HG03139 (cell line): ENCODE measurements around the gene PMM1.
"Not testable (repeated sequence)": the region's sequence is repeated elsewhere in the genome, so short reads cannot be mapped to it uniquely, and the experiment has no call there.

Experiments used
- ATAC-seq: cut with Tn5 transposase; IDR thresholded peaks from one replicate; pipeline ENCODE4 v1.9.1; 2021; ENCODE audit not compliant: unreplicated experiment

Gene PMM1

DNA sequence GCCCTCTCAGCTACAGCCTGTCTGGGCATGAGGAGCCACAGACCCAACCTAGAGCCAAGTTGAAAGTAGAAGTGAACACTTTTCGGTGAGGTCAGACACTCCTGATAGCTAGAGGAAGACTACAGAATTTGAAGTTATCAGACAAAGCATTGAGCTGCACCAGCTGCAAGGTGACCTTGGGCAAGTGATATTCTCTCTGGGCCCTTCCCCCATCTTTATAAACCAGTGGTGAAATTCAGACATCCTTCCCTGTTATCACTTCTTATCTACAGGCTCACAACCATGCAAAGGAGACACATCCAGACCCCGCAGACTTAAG lies 8.0 kb upstream of the PMM1 start:
- ATAC-seq: no peak

DNA sequence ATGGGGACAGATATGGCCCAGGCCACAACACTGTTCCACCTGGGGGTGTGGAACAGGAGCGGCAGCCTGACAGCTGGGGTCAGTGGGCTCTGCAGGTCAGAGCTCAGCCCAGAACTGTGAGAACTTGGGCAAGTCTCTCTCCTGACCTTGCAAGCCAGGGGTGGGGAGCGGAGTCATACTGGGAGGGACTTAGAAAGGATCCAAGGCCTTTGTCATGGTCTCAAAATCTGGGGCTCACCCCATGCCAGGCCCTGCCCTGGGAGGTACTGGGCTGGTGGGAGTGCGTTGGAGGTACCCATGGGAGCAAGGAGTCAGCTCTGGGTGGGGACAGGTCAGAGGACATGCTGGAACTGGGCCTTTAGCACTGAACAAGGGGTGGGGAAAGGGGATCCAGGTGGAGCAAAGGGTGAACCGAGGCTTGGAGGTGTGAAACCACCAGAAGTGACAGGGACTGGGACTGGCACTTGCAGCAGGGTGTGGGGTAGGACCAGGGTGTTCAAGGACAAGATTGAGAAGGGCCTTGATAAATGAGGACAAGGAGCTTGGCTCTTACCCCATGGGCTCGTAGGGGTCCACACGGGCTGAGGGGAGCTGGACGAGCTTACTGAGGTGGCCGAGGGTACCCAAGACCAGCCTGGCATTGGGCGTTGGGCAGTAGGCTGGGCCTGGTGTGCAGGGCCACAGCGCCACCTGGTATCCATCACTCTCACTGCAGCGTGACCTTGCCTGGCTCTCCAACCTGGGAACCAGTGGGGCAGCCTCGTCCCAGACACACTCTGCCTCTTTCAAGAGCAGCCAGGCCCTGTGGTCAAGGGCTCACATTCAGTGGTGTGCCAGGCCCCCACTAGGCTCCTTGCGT lies 7.4 kb upstream of the PMM1 start:
- ATAC-seq: no peak

DNA sequence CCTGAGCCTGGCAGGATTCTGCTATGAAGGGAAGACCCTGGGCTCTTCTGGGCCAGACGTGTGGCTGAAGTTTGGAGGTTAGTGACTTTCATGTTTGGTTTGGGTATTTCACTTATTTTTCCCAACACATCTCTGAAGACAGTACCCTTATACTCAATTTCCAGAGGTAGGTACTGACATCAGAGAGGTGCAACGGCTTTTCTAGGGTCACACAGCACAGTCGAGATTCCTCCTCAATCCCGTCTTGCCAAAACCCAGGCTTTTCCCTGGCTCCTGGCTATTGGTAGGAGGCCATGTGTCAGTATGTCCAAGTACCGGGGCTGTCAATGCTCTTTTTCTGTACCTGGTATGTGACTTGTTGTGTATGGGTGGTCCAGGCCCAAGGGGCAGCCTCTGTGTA lies 6.1 kb upstream of the PMM1 start:
- no peak for ATAC-seq

DNA sequence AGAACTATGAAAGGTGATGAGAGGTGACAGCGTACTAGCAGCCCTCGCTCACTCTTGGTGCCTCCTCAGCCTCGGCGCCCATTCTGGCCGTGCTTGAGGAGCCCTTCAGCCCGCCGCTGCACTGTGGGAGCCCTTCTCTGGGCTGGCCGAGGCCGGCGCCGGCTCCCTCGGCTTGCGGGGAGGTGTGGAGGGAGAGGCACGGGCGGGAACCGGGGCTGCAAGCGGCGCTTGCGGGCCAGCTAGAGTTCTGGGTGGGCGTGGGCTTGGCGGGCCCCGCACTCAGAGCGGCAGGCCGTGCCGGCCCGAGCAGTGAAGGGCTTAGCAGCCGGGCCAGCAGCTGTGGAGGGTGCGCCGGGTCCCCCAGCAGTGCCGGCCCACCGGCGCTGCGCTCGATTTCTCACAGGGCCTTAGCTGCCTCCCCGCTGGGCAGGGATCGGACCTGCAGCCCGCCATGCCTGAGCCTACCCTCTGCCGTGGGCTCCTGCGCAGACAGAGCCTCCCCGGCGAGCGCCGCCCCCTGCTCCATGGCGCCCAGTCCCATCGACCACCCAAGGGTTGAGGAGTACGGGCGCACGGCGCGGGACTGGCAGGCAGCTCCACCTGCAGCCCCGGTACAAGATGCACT lies 3.8 kb upstream of the PMM1 start:
- ATAC-seq: not testable (repeated sequence)

DNA sequence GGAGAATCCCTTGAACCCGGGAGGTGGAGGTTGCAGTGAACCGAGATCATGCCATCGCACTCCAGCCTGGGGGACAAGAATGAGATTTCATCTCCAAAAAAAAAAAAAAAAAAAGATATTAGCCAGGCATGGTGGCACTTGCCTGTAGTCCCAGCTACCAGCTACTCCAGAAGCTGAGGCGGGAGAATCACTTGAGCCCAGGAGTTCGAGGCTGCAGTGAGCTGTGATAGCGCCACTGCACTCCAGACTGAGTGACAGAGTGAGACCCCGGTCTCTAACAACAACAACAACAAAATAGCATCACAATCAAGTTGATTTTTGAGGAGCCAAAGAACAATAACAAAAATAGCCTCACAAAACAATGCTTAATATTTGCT lies 2.3 kb downstream of the PMM1 start:
- ATAC-seq: no peak

DNA sequence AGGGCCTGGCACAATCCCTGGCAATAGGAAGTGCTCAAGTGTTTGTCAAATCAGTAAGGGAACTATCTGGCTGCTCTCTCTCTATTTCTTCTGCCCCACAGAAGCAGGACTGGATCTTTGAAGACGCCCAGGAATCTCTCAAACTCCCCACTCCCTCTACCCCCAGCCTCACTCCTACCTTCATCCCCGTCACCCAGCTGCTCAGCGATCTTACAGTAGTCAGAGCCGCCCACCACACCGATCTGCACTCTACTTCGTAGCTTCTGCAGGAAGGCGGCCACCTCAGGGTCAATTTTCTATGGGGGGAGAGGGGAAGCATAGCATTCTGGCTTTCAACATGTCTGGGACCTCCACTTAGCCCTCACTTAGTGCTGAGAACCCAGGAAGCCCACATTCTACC lies 3.7 kb downstream of the PMM1 start:
- no peak for ATAC-seq

DNA sequence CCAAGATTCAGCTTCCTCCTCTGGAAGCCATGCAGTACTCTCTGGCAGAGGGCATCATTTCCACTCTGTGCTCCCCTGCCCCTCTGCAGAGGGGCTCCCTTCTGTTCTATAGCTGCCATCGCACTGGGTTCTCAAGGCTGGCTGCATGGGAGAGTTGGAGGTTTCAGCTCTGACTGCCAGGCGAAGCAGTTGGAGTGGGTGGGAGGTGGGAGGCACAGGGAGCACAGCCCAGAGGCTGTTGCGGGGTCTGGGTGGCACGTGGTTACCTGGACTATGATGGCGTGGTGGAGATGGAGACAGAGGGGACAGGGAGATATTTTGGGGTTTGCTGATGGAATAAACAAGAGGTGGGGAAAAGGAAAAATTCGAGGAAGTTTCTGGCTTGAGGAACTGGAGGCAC lies 4.8 kb downstream of the PMM1 start:
- no peak for ATAC-seq

DNA sequence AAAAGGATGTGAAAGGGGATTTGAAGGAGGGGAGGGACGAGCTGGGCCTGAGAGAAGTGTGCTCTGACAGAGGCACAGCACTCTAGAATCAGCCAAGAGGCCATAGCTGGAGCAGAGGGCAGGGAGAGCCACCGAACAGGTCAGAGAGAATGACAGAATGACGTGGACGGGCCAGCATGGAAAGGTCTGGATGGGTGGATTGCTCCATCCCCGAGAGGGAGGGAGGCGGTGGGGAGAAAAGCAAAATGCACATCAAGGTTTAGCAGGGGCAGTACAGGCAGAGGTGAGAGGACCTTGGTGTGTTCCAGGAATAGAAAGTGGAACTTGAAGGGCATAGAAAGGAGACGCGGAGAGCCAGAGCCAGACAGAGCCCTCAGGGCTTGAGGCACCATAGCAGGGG lies 6.9 kb downstream of the PMM1 start:
- no peak for ATAC-seq

DNA sequence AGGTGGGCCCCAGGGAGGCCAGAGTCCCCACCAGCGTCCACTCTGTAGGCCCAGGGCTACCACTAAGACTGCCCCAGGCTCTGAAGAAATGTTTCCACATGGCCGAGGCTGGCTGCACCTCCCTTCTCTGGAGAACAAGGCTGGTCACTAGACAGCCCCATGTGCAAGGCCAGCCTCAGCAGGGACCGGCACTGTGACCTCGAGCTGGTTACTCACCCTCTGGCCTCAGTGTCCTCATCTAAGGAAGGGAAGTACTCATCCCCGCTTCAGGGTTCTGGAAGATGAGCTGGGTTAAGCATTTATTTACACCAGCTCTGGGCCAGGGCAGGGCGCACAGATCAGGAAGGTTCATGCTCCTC lies 9.7 kb downstream of the PMM1 start:
- ATAC-seq: no peak

DNA sequence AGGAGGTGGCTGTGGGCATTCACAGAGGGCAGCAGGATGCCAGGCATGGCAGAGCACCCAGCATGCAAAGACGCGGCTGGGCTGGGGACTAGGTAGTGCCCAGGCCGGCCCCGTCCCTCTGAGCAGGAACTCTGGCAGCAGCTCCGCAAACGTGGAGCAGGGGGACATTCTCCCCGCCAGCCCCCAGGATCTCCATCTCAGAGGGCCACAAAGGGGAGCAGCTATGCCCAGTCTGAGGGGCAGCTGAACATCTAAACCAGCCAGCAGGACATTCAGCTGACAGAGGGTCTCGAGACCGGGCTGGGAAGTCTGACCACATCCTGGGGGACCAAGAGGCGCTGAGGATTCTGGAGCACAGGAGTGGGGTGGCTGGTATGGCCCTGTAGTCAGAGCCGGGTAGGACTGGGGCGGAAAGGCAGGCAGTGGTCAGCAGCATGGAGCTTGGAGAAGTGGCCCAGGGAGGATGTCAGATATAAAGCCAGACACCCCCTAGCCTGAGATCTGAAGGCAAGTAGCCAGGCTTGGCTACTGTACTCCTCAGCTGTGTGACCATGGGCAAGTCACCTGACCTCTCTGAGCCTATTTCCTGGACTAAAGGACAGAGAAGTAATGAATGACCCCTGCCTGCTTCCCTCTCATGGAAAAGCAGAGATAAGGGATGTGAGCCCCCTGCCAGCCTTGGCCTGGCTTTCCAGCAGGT lies 10.2 kb downstream of the PMM1 start:
- ATAC-seq: no peak

DNA sequence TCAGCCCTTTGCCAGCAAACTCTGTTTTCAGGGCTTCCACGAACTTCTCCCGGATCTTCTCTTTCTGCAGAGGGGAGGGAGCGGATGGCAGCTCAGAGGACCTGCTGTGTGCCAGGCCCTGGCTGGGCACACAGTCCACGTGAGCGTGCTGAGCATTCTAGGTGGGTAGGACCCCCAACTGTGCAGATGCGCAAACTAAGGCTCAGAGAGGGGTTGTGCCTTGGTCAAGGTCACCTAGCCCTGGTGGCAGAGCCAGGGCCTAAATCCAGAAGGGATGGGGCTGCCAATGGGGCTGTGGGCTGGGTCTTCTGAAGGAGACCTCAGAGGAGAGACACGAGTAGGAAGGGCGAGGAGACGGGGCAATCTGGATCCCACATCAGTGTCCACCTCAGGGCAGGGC lies 10.8 kb downstream of the PMM1 start:
- ATAC-seq: no peak

DNA sequence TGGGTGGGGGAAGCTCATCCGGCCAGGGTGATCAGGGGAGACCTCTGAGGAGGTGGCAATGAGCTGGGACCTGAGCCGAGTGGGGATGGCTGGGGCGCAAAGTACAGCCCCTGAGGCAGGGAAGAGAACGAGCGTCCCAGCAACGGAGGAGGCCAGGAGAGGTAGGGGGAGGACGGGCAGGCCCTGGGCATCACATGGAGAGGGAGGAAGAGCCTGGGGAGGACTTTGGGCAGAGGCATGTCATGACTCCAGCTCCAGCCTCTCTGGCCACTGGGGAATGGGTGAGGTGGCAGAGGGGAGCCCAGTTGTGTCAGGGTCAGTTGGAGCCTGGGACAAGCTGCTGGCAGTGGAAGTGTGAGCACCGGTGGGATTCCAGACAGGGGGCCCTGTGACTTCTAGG lies 11.5 kb downstream of the PMM1 start:
- no peak for ATAC-seq

DNA sequence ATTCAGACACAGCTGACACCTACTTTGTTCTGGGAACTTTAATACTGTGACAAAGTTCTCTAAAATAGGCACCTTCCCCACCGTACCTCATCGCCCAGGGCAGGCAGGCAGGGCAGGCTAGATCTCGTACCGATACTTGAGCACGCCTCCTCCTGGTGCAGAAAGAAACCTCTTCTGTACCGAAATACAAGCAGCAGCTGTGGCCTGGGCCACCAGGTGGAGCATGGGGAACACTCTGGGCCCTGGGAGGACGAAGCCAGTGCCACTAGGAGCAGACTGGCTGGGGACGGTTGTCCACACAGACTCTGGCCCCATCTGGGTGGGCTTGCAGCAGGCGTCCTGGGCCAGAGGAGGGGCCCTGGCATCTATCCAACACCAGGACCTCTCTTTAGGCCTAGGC lies 12.8 kb downstream of the PMM1 start:
- no peak for ATAC-seq

DNA sequence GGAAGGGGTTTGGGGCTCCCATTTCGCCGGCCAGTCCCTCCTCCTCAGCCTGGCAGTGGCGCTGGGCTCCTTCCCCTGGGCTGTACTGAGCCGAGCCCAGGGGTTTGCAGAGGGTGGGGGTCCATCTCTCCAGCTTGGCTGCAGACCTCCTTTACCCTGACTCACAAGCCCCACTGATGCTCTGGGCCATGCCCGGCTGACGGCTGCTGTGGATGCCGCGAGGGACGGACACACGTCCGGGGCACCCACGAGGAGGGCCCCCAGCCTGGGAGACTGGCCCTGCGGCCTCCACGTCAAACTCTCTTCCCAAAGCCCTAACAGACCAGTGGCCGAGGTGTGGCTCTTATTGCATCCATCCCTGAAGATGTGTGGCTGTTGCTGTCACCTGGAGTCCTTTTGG lies 14.1 kb downstream of the PMM1 start:
- no peak for ATAC-seq

DNA sequence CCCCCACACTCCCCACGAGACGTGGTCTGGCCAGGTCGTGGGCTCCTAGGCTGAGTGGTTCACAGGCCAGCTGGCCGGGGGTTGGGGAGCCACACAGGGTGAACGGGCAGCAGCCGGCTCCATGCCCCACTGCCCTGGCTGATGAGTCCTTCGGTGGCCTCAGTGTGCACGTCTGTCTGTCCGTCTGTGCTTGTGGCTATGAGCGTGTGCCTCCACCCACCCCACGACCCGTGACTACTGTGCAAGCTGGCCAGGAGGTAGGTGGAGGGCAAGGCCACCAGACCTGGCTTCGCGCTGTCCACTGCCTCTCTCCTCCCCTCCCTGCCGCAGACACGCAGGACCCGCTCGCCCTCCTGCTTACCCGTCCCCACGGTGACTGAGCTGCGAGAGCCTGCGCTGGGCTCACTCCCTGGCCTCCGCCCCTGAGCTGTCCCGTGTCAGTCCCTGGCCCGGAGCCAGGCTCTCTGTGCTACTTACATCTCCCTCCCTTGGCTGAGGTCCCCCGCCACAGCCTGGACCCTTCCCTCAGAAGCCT lies 14.7 kb downstream of the PMM1 start:
- ATAC-seq: no peak

DNA sequence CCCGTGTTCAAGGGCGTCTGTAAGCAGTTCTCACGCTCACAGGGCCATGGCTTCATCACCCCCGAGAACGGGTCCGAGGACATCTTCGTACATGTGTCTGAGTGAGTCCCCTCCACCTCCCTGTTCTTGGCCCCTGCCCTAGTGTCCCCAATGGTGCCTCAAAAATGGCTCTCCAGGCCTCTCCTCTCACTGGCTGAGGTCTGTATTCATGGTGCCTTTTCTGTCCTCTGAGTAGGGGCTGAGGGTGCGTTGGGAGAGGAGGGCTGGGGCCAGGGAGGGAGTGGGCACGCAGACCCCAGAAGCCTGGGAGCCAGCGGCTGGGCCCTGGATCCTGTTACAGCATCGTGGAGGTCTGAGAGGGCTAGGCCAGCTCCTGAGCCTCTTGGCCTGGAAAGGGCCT lies 16.0 kb downstream of the PMM1 start:
- ATAC-seq: no peak

DNA sequence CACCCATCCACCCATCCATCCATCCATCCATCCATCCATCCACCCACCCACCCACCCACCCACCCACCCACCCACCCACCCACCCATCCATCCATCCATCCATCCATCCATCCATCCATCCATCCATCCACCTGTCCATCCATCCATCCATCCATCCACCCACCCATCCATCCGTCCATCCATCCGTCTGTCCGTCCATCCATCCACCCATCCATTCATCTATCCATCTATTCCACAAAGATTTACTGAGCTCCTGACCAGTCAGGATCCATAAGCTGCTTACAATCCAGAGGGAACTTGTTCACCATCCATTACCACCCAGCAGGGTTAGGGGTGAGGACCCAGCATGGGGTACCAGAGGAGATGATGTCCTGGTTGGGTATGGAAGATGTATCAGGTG lies 17.3 kb downstream of the PMM1 start:
- not testable (repeated sequence) for ATAC-seq

DNA sequence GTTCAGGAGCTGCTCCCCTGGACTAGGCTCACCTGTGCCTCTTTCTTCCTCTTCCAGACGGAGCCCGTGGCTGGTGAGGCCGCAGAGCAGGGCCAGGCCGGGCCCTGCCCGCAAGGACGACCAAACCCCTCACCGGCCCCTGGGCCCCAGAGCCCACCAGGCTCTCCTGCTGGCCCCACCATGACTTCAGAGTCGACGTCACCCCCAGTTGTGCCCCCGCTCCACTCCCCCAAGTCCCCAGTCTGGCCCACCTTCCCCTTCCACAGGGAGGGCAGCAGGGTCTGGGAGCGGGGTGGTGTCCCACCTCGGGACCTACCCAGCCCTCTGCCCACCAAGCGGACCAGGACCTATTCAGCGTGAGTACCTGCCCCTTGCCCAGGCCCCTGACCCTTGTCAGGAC lies 17.9 kb downstream of the PMM1 start:
- ATAC-seq: no peak

DNA sequence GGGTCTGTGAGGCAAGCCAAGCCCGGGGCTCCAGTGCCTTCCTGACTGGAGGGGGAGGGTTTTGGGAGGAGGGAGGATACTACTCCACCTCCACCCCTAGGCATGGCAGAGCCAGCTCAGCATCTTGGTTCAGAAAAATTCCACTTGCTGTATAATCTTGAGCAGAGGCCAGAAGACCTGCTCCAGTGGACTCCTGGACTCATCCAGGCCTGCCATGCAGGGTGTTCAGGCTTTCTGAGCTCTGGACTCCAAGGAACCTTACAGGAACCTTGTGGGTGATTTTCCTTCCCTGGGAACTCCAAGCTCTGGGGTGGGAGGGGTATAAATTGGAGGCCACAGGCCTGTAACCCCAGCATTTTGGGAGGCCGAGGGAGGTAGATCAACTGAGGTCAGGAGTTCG lies 19.4 kb downstream of the PMM1 start:
- no peak for ATAC-seq

DNA sequence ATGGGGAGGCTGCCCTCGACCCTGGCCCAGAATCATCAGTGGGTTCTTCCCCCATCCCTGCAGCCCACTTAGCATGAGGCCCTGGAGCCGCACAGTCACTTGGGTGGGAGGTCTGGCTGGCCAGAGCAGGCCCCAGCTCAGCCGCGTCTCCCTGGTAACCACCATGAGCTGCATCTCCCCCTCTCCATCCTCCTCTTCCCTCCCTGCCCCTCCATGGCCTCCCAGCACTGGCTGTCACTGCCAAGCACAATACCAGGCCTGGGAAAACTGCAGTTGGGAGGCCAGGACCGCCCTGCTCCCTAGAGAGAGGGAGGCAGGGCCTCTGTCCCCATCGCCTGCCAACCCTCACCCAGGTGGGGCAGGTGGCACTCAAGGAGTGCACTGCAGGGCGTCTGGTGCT lies 20.8 kb downstream of the PMM1 start:
- no peak for ATAC-seq

DNA sequence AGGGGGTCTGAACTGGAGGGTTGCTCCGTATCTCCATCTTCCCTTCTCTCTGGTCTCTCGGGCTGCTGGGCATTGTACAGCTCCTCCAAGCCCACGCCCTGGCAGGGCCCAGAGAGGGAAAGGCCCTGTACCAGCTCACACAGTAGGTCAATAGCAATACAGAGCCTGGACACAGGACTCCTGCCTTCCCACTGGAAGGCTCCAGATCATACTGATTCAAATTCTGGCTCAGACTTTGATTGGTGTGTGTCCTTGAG lies 22.2 kb downstream of the PMM1 start:
- ATAC-seq: no peak

DNA sequence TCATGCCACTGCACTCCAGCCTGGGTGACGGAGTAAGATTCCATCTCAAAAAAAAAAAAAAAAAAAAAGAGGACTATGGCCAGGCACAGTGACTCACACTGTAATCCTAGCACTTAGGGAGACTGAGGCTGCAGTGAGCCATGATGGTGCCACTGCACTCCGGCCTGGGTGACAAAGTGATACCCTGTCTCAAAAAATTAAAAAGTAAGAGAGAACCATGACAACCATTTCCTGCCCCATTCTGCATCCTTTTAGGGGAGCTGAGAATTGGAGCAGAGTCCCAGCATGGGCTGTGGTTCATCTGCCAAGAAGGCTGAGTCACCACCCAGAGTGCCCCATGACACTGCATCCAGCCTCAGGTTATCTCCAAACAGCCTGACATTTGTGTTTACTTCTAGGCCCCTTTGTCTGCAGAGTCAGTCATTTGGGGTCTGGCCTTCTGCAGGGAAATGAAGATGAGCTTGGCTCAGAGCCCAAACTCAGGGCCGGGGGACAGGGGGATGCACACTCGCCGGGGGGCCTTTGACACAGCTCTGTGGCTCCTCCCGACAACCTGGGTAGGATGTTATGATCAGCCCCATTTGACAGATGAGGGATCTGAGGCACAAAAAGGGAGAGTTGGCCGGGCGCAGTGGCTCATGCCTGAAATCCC lies 24.1 kb downstream of the PMM1 start:
- ATAC-seq: no peak
